Measurements from ENCODE around the gene CACNA1D. TPM values are rescaled to one million over a fixed set of nuclear protein-coding genes. Genes with fewer than 3 reads are reported as not detected.

CACNA1D gene
- total and polyA plus RNA-seq, 2 experiments from 2014 or later, result 5.2 to 27.8 TPM

- H3K79me2 ChIP-seq, result peaks cover 47% of the 10 kb centered on the region
- no peaks in the 10 kb centered on the region for H3K9me3 ChIP-seq (ENCODE audit: low read depth)
- peaks cover 39% of the 10 kb centered on the region for H3K4me1 ChIP-seq (ENCODE audit: insufficient read depth)
- DNase-seq (ENCODE audit: low spot score), result no peak
- H3K9me2 ChIP-seq (replicated peaks; ENCODE audit: insufficient read depth), result no peaks in the 10 kb centered on the region
- 83% methylated on average over 5 of the region's 5 CpGs for WGBS (ENCODE audit: low lambda C conversion rate, missing lambda C conversion rate)
- no peaks in the 10 kb centered on the region for H4K20me1 ChIP-seq (ENCODE audit: insufficient read depth, poor library complexity, severe bottlenecking)
- H3K4me3 ChIP-seq, result no peak overlapping the region
- H3K4me2 ChIP-seq, result peak overlapping the region; percentile 60
- peak overlapping the region; percentile 97 for H3K27ac ChIP-seq
- H2AFZ ChIP-seq, result no peak overlapping the region
- H3K27me3 ChIP-seq, result no peaks in the 10 kb centered on the region
- no peaks in the 10 kb centered on the region for H3K36me3 ChIP-seq (replicated peaks; ENCODE audit: insufficient read depth, low read depth)
- TF ChIP-seq EZH2 (IDR thresholded peaks at IDR 0.05; ENCODE audit: borderline replicate concordance) (no peak), CTCF (IDR thresholded peaks at IDR 0.05; ENCODE audit: poor library complexity) (no peak), EZH2phosphoT487 (IDR thresholded peaks at IDR 0.05; ENCODE audit: low read depth, severe bottlenecking, unreplicated experiment) (no peak)
These were observed 346.9 kb downstream of the CACNA1D start for GRCh38 chr3:53841296-53841695.

- no peaks in the 10 kb centered on the region for H3K9me2 ChIP-seq (replicated peaks; ENCODE audit: insufficient read depth)
- H3K4me2 ChIP-seq, result peak overlapping the region; percentile 60
- 40% methylated on average over 12 of the region's 12 CpGs for WGBS (ENCODE audit: low lambda C conversion rate, missing lambda C conversion rate)
- DNase-seq (ENCODE audit: low spot score), result peak; percentile 89
- no peaks in the 10 kb centered on the region for H3K9me3 ChIP-seq (ENCODE audit: low read depth)
- no peaks in the 10 kb centered on the region for H4K20me1 ChIP-seq (ENCODE audit: insufficient read depth, poor library complexity, severe bottlenecking)
- H2AFZ ChIP-seq, result no peak overlapping the region
- TF ChIP-seq EZH2 (IDR thresholded peaks at IDR 0.05; ENCODE audit: borderline replicate concordance) (no peak), CTCF (IDR thresholded peaks at IDR 0.05; ENCODE audit: poor library complexity) (peak; percentile 26)
- no peaks in the 10 kb centered on the region for H3K27me3 ChIP-seq
- peak overlapping the region; percentile 97 for H3K27ac ChIP-seq
- H3K4me1 ChIP-seq (ENCODE audit: insufficient read depth), result peaks cover 42% of the 10 kb centered on the region
- no peak overlapping the region for H3K4me3 ChIP-seq
- peaks cover 38% of the 10 kb centered on the region for H3K79me2 ChIP-seq
- no peaks in the 10 kb centered on the region for H3K36me3 ChIP-seq (replicated peaks; ENCODE audit: insufficient read depth, low read depth)
These were observed 348.2 kb downstream of the CACNA1D start for GRCh38 chr3:53842436-53843194.

- H3K79me2 ChIP-seq, result peaks cover 35% of the 10 kb centered on the region
- no peaks in the 10 kb centered on the region for H4K20me1 ChIP-seq (ENCODE audit: insufficient read depth, poor library complexity, severe bottlenecking)
These were observed 349.1 kb downstream of the CACNA1D start for GRCh38 chr3:53843195-53844177.

More at GRCh38 chr3:53843195-53844177, 349.1 kb downstream of the CACNA1D start:
- DNase-seq (ENCODE audit: low spot score), result no peak
- Histone ChIP-seq H3K4me2 (peak overlapping the region; percentile 92), H3K4me3 (no peak overlapping the region), H3K27me3 (no peaks in the 10 kb centered on the region), H3K9me2 (replicated peaks; ENCODE audit: insufficient read depth) (no peaks in the 10 kb centered on the region), H3K27ac (peak overlapping the region; percentile 96), H2AFZ (no peak overlapping the region), H3K9me3 (ENCODE audit: low read depth) (no peaks in the 10 kb centered on the region), H3K4me1 (ENCODE audit: insufficient read depth) (peaks cover 42% of the 10 kb centered on the region), H3K36me3 (replicated peaks; ENCODE audit: insufficient read depth, low read depth) (no peaks in the 10 kb centered on the region)
- WGBS (ENCODE audit: low lambda C conversion rate, missing lambda C conversion rate), result 71% methylated on average over 10 of the region's 10 CpGs
- TF ChIP-seq CTCF (IDR thresholded peaks at IDR 0.05; ENCODE audit: poor library complexity) (no peak), EZH2phosphoT487 (IDR thresholded peaks at IDR 0.05; ENCODE audit: low read depth, severe bottlenecking, unreplicated experiment) (no peak), EZH2 (IDR thresholded peaks at IDR 0.05; ENCODE audit: borderline replicate concordance) (no peak)
